ENCODE results near the gene SLC39A11.

GRCh38 chr17:73018599-73018998 lies 73.9 kb downstream of the SLC39A11 start:
- TF ChIP-seq CTCF (conservative IDR thresholded peaks at IDR 0.05), result no peak
- no peak for TF ChIP-seq EZH2 (IDR thresholded peaks at IDR 0.05; ENCODE audit: low read depth)

Measured in PC-9 (cell line).